Measurements from ENCODE around the gene MCMBP.

GRCh38 chr10:119893074-119893473 lies 20.4 kb upstream of the MCMBP start:
- TF ChIP-seq, protein P1, sequence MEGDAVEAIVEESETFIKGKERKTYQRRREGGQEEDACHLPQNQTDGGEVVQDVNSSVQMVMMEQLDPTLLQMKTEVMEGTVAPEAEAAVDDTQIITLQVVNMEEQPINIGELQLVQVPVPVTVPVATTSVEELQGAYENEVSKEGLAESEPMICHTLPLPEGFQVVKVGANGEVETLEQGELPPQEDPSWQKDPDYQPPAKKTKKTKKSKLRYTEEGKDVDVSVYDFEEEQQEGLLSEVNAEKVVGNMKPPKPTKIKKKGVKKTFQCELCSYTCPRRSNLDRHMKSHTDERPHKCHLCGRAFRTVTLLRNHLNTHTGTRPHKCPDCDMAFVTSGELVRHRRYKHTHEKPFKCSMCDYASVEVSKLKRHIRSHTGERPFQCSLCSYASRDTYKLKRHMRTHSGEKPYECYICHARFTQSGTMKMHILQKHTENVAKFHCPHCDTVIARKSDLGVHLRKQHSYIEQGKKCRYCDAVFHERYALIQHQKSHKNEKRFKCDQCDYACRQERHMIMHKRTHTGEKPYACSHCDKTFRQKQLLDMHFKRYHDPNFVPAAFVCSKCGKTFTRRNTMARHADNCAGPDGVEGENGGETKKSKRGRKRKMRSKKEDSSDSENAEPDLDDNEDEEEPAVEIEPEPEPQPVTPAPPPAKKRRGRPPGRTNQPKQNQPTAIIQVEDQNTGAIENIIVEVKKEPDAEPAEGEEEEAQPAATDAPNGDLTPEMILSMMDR (IDR thresholded peaks at IDR 0.05): no peak
- TF ChIP-seq POLR2A (IDR thresholded peaks at IDR 0.05): no peak

Data from esophagus squamous epithelium (tissue), 4 donors.